Caco-2 (cell line): ENCODE results near the gene CAB39L. TPM values are rescaled to one million over a fixed set of nuclear protein-coding genes. Genes with fewer than 3 reads are reported as not detected.

Experiments used
- BruUV-seq: library from RNA; stranded (reverse); fragments of 400-500 nt; replicated peaks from 2 replicates; lab custom pipeline; 2021; lab: Mats Ljungman, UMichigan
- CTCF ChIA-PET: fragments of 300-600 bp; sonication (Branson Sonifier 250); formaldehyde crosslinking; loops from one replicate; lab custom pipeline; 2022; ENCODE audit warnings: antibody characterized with exemption; lab: Charles Lee
- POLR2A ChIA-PET: fragments of 300-600 bp; sonication (Branson Sonifier 250); formaldehyde crosslinking; loops from one replicate; lab custom pipeline; 2022; ENCODE audit warnings: antibody characterized with exemption; lab: Charles Lee
- DNase-seq, 2 experiments: peaks; one replicate each; pipeline versions ENCODE4 v3.0.0 to v3.0.0-alpha.2; 2020 to 2022
- H3K27me3 ChIP-seq: replicated peaks from 2 replicates; pipeline ENCODE4 v1.6.0; 2011; ENCODE audit warnings: low read length; ENCODE audit not compliant: control insufficient read depth, insufficient read depth
- H3K36me3 ChIP-seq: 2 replicates; pipeline ENCODE4 v1.5.1; 2011; ENCODE audit warnings: low read length; ENCODE audit not compliant: control insufficient read depth, insufficient read depth
- H3K4me1 ChIP-seq: fragments of 250-450 bp; sonication (Bioruptor Pico); 2 replicates; pipeline ENCODE4 v1.5.1; 2020; ENCODE audit warnings: mild to moderate bottlenecking
- H3K4me3 ChIP-seq: 2 replicates; pipeline ENCODE4 v1.5.1; 2011; ENCODE audit warnings: low read depth, mild to moderate bottlenecking, control low read depth, low read length
- H3K9me3 ChIP-seq: fragments of 250-450 bp; sonication (Bioruptor Pico); 2 replicates; pipeline ENCODE4 v1.5.1; 2020; ENCODE audit warnings: mild to moderate bottlenecking, moderate library complexity
- H3K27ac Mint-ChIP-seq: one replicate; pipeline ENCODE4 v1.8.0; 2022; ENCODE audit warnings: mixed read lengths; ENCODE audit not compliant: unreplicated experiment
- H3K27me3 Mint-ChIP-seq: one replicate; pipeline ENCODE4 v1.8.0; 2022; ENCODE audit warnings: mixed read lengths; ENCODE audit not compliant: insufficient read depth, unreplicated experiment
- H3K36me3 Mint-ChIP-seq: one replicate; pipeline ENCODE4 v1.8.0; 2022; ENCODE audit warnings: mild to moderate bottlenecking, mixed read lengths; ENCODE audit not compliant: insufficient read depth, unreplicated experiment
- H3K4me1 Mint-ChIP-seq: one replicate; pipeline ENCODE4 v1.8.0; 2022; ENCODE audit warnings: low read depth, mixed read lengths; ENCODE audit not compliant: unreplicated experiment
- H3K4me3 Mint-ChIP-seq: one replicate; pipeline ENCODE4 v1.8.0; 2022; ENCODE audit warnings: mild to moderate bottlenecking, moderate library complexity, mixed read lengths; ENCODE audit not compliant: unreplicated experiment
- H3K9me3 Mint-ChIP-seq: one replicate; pipeline ENCODE4 v1.8.0; 2022; ENCODE audit warnings: mixed read lengths; ENCODE audit not compliant: unreplicated experiment
- CTCF ChIP-seq, 2 experiments: fragments of 200-600 bp in 1 of 2; IDR thresholded peaks; 1 replicate in 1 of 2; 2 replicates in 1 of 2; pipeline versions ENCODE4 v1.5.1 to v1.8.0; 2011 to 2022; ENCODE audit warnings: antibody characterized with exemption in 1 of 2, control low read depth in 1 of 2, inconsistent platforms in 1 of 2, low read depth in 1 of 2, low read length in 1 of 2, mild to moderate bottlenecking in 1 of 2, moderate library complexity in 1 of 2; ENCODE audit not compliant: insufficient read depth in 1 of 2, severe bottlenecking in 1 of 2, unreplicated experiment in 1 of 2
- intact Hi-C: fragments of 100-400 bp; cut with micrococcal nuclease; formaldehyde crosslinking; loops from one replicate; pipeline ENCODE4 v1.10.0; 2022; ENCODE audit not compliant: unreplicated experiment
- total RNA-seq: library from RNA; stranded (reverse); gene quantifications from 2 replicates; pipeline ENCODE4 v1.2.3, GENCODE V29; 2022

The CAB39L gene
- total RNA-seq, 1 experiment from 2014 or later, result 40.6 TPM

- Histone ChIP-seq H3K4me1 (peaks cover 57% of the 10 kb centered on the region), H3K36me3 (no peaks in the 10 kb centered on the region), H3K27me3 (no peaks in the 10 kb centered on the region), H3K4me3 (no peak overlapping the region), H3K9me3 (no peaks in the 10 kb centered on the region)
- TF ChIP-seq CTCF (IDR thresholded peaks at IDR 0.05; ENCODE audit: insufficient read depth in 1 of 2, low read depth in 1 of 2, low read length in 1 of 2, severe bottlenecking in 1 of 2, unreplicated experiment in 1 of 2), result no peak
- DNase-seq, result no peak
- POLR2A ChIA-PET, result no interaction called here
- peaks cover 9% of the 10 kb centered on the region for H3K9me3 Mint-ChIP-seq
- no peaks in the 10 kb centered on the region for H3K27me3 Mint-ChIP-seq
- intact Hi-C loops, result no loop called here
- BruUV-seq, result no TSS peak
- H3K36me3 Mint-ChIP-seq, result peaks cover 30% of the 10 kb centered on the region
- CTCF ChIA-PET, result no interaction called here
- peaks cover 32% of the 10 kb centered on the region for H3K4me1 Mint-ChIP-seq
- peak overlapping the region; percentile 71 for H3K27ac Mint-ChIP-seq
- no peak overlapping the region for H3K4me3 Mint-ChIP-seq
Observed at GRCh38 chr13:49368688-49369087, 75.2 kb downstream of the CAB39L start.

GRCh38 chr13:49367640-49368422, 76.0 kb downstream of the CAB39L start:
- no peaks in the 10 kb centered on the region for H3K27me3 ChIP-seq
- Mint-ChIP-seq H3K4me3 (no peak overlapping the region), H3K27ac (peak overlapping the region; percentile 71), H3K9me3 (peaks cover 18% of the 10 kb centered on the region), H3K27me3 (no peaks in the 10 kb centered on the region), H3K36me3 (peaks cover 31% of the 10 kb centered on the region), H3K4me1 (peaks cover 23% of the 10 kb centered on the region)
- ChIA-PET POLR2A (no interaction called here), CTCF (no interaction called here)
- no TSS peak for BruUV-seq
- no peaks in the 10 kb centered on the region for H3K36me3 ChIP-seq
- intact Hi-C loops, result no loop called here
- no peak for TF ChIP-seq CTCF (IDR thresholded peaks at IDR 0.05; ENCODE audit: insufficient read depth in 1 of 2, low read depth in 1 of 2, low read length in 1 of 2, severe bottlenecking in 1 of 2, unreplicated experiment in 1 of 2)
- peaks cover 49% of the 10 kb centered on the region for H3K4me1 ChIP-seq
- H3K9me3 ChIP-seq, result peaks cover 4% of the 10 kb centered on the region; the same call in 1 of the 2 replicates
- no peak for DNase-seq
- H3K4me3 ChIP-seq, result no peak overlapping the region

- no peak for DNase-seq
- Mint-ChIP-seq H3K27ac (no peak overlapping the region), H3K4me3 (no peak overlapping the region), H3K27me3 (no peaks in the 10 kb centered on the region), H3K4me1 (peaks cover 20% of the 10 kb centered on the region), H3K36me3 (peaks cover 26% of the 10 kb centered on the region), H3K9me3 (peaks cover 18% of the 10 kb centered on the region)
- no peaks in the 10 kb centered on the region for H3K27me3 ChIP-seq
- no peak for TF ChIP-seq CTCF (IDR thresholded peaks at IDR 0.05; ENCODE audit: insufficient read depth in 1 of 2, low read depth in 1 of 2, low read length in 1 of 2, severe bottlenecking in 1 of 2, unreplicated experiment in 1 of 2)
- intact Hi-C loops, result no loop called here
- POLR2A ChIA-PET, result no interaction called here
- no peaks in the 10 kb centered on the region for H3K36me3 ChIP-seq
- CTCF ChIA-PET, result no interaction called here
- no peak overlapping the region for H3K4me3 ChIP-seq
- peaks cover 39% of the 10 kb centered on the region for H3K4me1 ChIP-seq
- H3K9me3 ChIP-seq, result peaks cover 4% of the 10 kb centered on the region; the same call in 1 of the 2 replicates
- no TSS peak for BruUV-seq
Observed at GRCh38 chr13:49366841-49367240, 77.0 kb downstream of the CAB39L start.
